OCI-LY1 (cell line): ENCODE data around the gene GNAQ.

Source experiments
- CTCF ChIP-seq: fragments of 200-600 bp; sonication (generic), shearing (Covaris generic); IDR thresholded peaks from 2 replicates; pipeline ENCODE4 v1.5.1; 2017; ENCODE audit warnings: mild to moderate bottlenecking, antibody characterized with exemption, low read length, moderate library complexity, mixed read lengths
- EZH2 ChIP-seq: fragments of 200-600 bp; sonication (generic), shearing (Covaris generic); IDR thresholded peaks from 2 replicates; pipeline ENCODE4 v1.8.0; 2017; ENCODE audit warnings: borderline replicate concordance, mixed run types, mild to moderate bottlenecking, antibody characterized with exemption, low read length, moderate library complexity, mixed read lengths

GRCh38 chr9:77909306-77909705 is 122.3 kb downstream of the GNAQ start:
- TF ChIP-seq CTCF (no peak), EZH2 (no peak)
